Heart left ventricle (tissue), 16 donors: ENCODE measurements around the gene ADGRD1. TPM values are rescaled to one million over a fixed set of nuclear protein-coding genes. Genes with fewer than 3 reads are reported as not detected.
"Not testable (repeated sequence)": the region's sequence is repeated elsewhere in the genome, so short reads cannot be mapped to it uniquely, and the experiment has no call there.

Experiments
- ATAC-seq, 4 donors: fragments of 200-7000 bp; cut with Tn5 transposase; one replicate each; pipeline ENCODE4 v1.9.1; 2020 to 2022; ENCODE audit warnings: moderate library complexity in 4 of 4, mild to moderate bottlenecking in 3 of 4, moderate number of reproducible peaks in 1 of 4
- DNase-seq, 5 donors: peaks; one replicate each; pipeline ENCODE4 v3.0.0-alpha.2; 2020
- H3K27ac ChIP-seq, 12 donors: fragments of 200-600 bp; sonication (generic) in 4 of 12; one replicate each; pipeline versions ENCODE4 v1.5.0 to v1.8.0; 2016 to 2022; ENCODE audit warnings: mild to moderate bottlenecking in 2 of 12
- H3K27me3 ChIP-seq, 9 donors: fragments of 200-600 bp; sonication (generic) in 2 of 9; one replicate each; pipeline versions ENCODE4 v1.5.1 to v1.8.0; 2016 to 2022; ENCODE audit warnings: mild to moderate bottlenecking in 3 of 9
- H3K36me3 ChIP-seq, 9 donors: fragments of 200-600 bp; sonication (generic) in 2 of 9; one replicate each; pipeline versions ENCODE4 v1.5.0 to v1.8.0; 2018 to 2022; ENCODE audit warnings: mild to moderate bottlenecking in 2 of 9
- H3K4me1 ChIP-seq, 12 donors: fragments of 200-600 bp; sonication (generic) in 4 of 12; one replicate each; pipeline versions ENCODE4 v1.5.0 to v1.8.0; 2016 to 2022; ENCODE audit warnings: mild to moderate bottlenecking in 3 of 12
- H3K4me3 ChIP-seq, 12 donors: fragments of 200-600 bp; sonication (generic) in 4 of 12; one replicate each; pipeline versions ENCODE4 v1.5.0 to v1.8.0; 2017 to 2022; ENCODE audit warnings: mild to moderate bottlenecking in 9 of 12, moderate library complexity in 4 of 12
- H3K9me3 ChIP-seq, 12 donors: fragments of 200-600 bp; sonication (generic) in 4 of 12; one replicate each; pipeline versions ENCODE4 v1.5.0 to v1.8.0; 2016 to 2022; ENCODE audit warnings: mild to moderate bottlenecking in 1 of 12
- POLR2A ChIP-seq, 2 donors: fragments of 450-650 bp; IDR thresholded peaks; one replicate each; pipeline ENCODE4 v1.6.1; 2017; ENCODE audit warnings: antibody characterized with exemption in 2 of 2, mild to moderate bottlenecking in 2 of 2, moderate library complexity in 2 of 2
- WGBS, 4 donors: extraction: QIAGEN DNeasy Blood & Tissue Kit in 2 of 4; methylation state at CpG; one replicate each; pipeline versions ENCODE4 v1.1.5 to v1.1.7; 2013 to 2018; 5-methylcytosine and 5-hydroxymethylcytosine counted together
- intact Hi-C, 10 donors: fragments of 100-400 bp; cut with DNase I; formaldehyde crosslinking; loops; one replicate each; pipeline versions ENCODE4 v1.11.1 to v1.14.2; 2022
- long read RNA-seq, 3 donors: library from polyadenylated mRNA; unstranded; transcript quantifications; one replicate each; pipeline ENCODE4 v2.0.0, GENCODE V29; 2020 to 2021
- polyA plus RNA-seq, 2 donors: library from polyadenylated mRNA; stranded (reverse); fragments of 200-250 nt; gene quantifications; one replicate each; pipeline ENCODE4 v1.2.3, GENCODE V29; 2013
- total RNA-seq, 9 donors: library from RNA; depleted of rRNA in 2 of 9; stranded (reverse); fragments of >200 nt in 2 of 9; fragmentation: NEBNext Ultra II Directional in 3 of 9; extraction: Animal tissue kit (Norgen Biotek cat#: 25700) in 3 of 9; gene quantifications; one replicate each; pipeline versions ENCODE4 v1.1.0 to v1.2.4, GENCODE V29; 2016 to 2023
- TF ChIP-seq, protein P1 (sequence below), 12 donors: fragments of 200-600 bp; sonication (generic) in 4 of 12; IDR thresholded peaks; one replicate each; pipeline versions ENCODE4 v1.5.0 to v1.8.0; 2018 to 2022; ENCODE audit warnings: antibody characterized with exemption in 12 of 12, mild to moderate bottlenecking in 5 of 12
- donor health status: ischemic (EF 13 %, LVEDD 7.1; RV severe dilation, severe dysfunction).
- donor health status: healthy with polysubstance abuse.
- donor health status: DM: no; HTN: yes; CAD: no.
- donor health status: DM: no; HTN: no; CAD: no.
- donor health status: ischemic (EF 25% LVEDD 6.9; RV normal size, moderate dysfunction).
- donor health status: ischemic (EF 25% LVEDD 5.7; RV mildly dilated, moderate dysfunction).
- donor health status: healthy.
- donor health status: DM: yes; HTN: yes; CAD: no.
- donor health status: ischemic (EF 35%, LVEDD 5.7; RV mildly dilated, moderate dysfunction).
- donor health status: nonischemic (EF 11% LVEDD 7.7; RV severe dilation, severe dysfunction).
- donor health status: DM: yes; HTN: yes; CAD: no.
- donor health status: PGD.
- donor health status: ischemic (EF 29% LVEDD 5.4; RV normal size, mild dysfunction).
- donor health status: nonischemic (EF 23%, LVEDD 6.1; RV moderate dilation, normal function).

The ADGRD1 gene
- 100 to 1,000 TPM in 2 of 9 donors, 10 to 100 TPM in 7; 36.3 to 109 (median 75.1) TPM for total RNA-seq
- 10 to 100 TPM; 22.7 to 25.7 TPM for polyA plus RNA-seq
- long read RNA-seq, donor 1, partial matches to known transcripts = 56 of 81 reads
- long read RNA-seq, donor 1, other reads (novel, unspliced or antisense) = 25 of 81 reads
- long read RNA-seq, donor 2, partial matches to known transcripts = 169 of 235 reads
- long read RNA-seq, donor 2, other reads (novel, unspliced or antisense) = 64 of 235 reads
- long read RNA-seq, donor 3, partial matches to known transcripts = 42 of 48 reads
- long read RNA-seq, donor 3, other reads (novel, unspliced or antisense) = 6 of 48 reads

DNA sequence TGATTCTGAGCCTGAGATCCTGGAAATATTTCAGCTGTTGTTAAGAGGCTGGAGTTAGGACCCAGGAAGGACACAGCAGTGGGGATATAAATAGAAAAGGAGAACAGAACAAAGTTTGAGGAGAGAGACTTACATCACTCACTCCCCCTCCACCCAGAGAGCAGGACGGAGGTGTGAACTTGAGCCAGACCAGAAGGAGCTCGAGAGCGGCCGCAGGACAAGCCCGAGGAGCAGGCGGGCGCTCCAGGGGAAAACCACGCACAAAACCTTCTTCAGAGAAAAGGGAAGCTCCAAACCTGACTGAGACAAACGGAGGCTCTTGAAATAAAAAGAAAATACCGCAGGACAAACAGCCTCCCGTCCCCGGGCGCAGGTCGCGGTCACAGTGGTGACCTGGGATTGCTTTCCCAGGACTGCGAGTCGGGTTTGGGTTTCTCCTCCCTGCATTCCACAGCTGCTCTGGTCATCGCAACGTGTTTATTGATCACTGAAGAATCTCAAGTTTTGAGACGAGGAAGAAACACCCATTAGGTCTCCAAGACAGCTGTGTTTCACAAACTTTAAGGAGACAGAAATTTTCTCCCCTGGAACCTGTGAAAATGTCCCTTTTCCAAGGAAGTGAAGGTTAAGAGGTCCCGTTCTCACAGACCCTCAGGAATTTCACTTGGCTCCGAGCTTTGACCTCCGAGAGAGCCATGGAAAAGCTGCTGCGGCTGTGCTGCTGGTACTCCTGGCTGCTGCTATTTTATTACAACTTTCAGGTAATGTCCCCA is at the start of gene ADGRD1:
TSS of gene ADGRD1 (plus strand) at position 137 of the 773 bp plus-strand sequence. CDS start at position 696, 559 bp downstream.
- WGBS, 4 donors = 2 to 11% (median 3%) methylated on average over 24 of the region's 24 CpGs
- H3K9me3 ChIP-seq = no peaks in the 10 kb centered on the region
- H3K36me3 ChIP-seq = peaks cover 0 to 15% (median 0%) of the 10 kb centered on the region in 9 donors
- peak within 1 kb of the TSS; percentile 39 to 81 (median 64) for H3K4me3 ChIP-seq
- intact Hi-C loops = loop anchor here in 1 of 10 donors (5.0 kb wide), 1 partner anchor 48 kb away; no protein-coding TSS in a partner anchor
- ATAC-seq (peak; percentile 86 to 91 (median 88)), DNase-seq (peak; percentile 73 to 86 (median 77))
- peaks cover 0 to 41% (median 17%) of the 10 kb centered on the region in 12 donors for H3K4me1 ChIP-seq
- H3K27me3 ChIP-seq = no peaks in the 10 kb centered on the region
- TF ChIP-seq, protein P1, sequence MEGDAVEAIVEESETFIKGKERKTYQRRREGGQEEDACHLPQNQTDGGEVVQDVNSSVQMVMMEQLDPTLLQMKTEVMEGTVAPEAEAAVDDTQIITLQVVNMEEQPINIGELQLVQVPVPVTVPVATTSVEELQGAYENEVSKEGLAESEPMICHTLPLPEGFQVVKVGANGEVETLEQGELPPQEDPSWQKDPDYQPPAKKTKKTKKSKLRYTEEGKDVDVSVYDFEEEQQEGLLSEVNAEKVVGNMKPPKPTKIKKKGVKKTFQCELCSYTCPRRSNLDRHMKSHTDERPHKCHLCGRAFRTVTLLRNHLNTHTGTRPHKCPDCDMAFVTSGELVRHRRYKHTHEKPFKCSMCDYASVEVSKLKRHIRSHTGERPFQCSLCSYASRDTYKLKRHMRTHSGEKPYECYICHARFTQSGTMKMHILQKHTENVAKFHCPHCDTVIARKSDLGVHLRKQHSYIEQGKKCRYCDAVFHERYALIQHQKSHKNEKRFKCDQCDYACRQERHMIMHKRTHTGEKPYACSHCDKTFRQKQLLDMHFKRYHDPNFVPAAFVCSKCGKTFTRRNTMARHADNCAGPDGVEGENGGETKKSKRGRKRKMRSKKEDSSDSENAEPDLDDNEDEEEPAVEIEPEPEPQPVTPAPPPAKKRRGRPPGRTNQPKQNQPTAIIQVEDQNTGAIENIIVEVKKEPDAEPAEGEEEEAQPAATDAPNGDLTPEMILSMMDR (IDR thresholded peaks at IDR 0.05) = no peak
- TF ChIP-seq POLR2A (IDR thresholded peaks at IDR 0.05) = peak in 1 of 2 donors; percentile 82
- peak within 1 kb of the TSS; percentile 66 to 89 (median 77) for H3K27ac ChIP-seq

GRCh38 chr12:130904064-130904463 is 49.6 kb upstream of the ADGRD1 start:
- no peak for ATAC-seq
- Histone ChIP-seq H3K27me3 (peaks cover 0 to 7% (median 0%) of the 10 kb centered on the region in 9 donors), H3K4me3 (no peak overlapping the region), H3K4me1 (no peaks in the 10 kb centered on the region), H3K9me3 (no peaks in the 10 kb centered on the region), H3K27ac (no peak overlapping the region), H3K36me3 (no peaks in the 10 kb centered on the region)
- intact Hi-C loops = no loop called here
- TF ChIP-seq, protein P1 (IDR thresholded peaks at IDR 0.05) = no peak
- no peak for TF ChIP-seq POLR2A (IDR thresholded peaks at IDR 0.05)
- no peak for DNase-seq
- 82 to 88% (median 87%) methylated on average over 2 of the region's 2 CpGs for WGBS, 4 donors

- H3K27ac ChIP-seq, H3K9me3 ChIP-seq, ATAC-seq, H3K4me1 ChIP-seq, H3K4me3 ChIP-seq, DNase-seq, intact Hi-C loops, H3K36me3 ChIP-seq, H3K27me3 ChIP-seq: not testable (repeated sequence)
- WGBS, 4 donors = 88 to 91% (median 89%) methylated on average over 16 to 31 of the region's 31 CpGs
Measured at GRCh38 chr12:130904936-130905455, 48.7 kb upstream of the ADGRD1 start.

DNA sequence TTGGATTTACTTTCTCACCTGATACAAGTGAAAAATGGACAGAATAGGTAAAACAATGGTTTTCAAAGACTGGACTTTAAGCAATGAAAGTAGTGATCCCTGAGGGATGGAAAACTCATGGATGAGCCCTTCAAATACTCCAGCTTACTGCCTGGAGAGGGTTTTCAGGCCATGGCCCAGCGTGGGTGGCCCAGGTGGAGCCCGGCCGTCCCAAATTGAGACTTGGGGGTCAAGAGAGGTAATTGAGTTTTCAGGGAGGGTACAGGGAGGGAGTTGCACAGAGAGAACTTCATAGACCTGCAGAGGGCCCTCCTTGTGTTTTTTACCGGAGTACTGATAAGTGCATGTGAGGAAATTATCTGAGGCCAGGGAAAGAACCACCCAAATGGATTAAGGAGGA is 44.6 kb upstream of the ADGRD1 start:
- H3K27me3 ChIP-seq = peaks cover 0 to 6% (median 0%) of the 10 kb centered on the region in 9 donors
- no peak for ATAC-seq
- no peak overlapping the region for H3K4me3 ChIP-seq
- peaks cover 0 to 17% (median 10%) of the 10 kb centered on the region in 12 donors for H3K9me3 ChIP-seq
- no peak for TF ChIP-seq POLR2A (IDR thresholded peaks at IDR 0.05)
- TF ChIP-seq, protein P1 (IDR thresholded peaks at IDR 0.05) = no peak
- no peaks in the 10 kb centered on the region for H3K36me3 ChIP-seq
- 77 to 88% (median 86%) methylated on average over 4 of the region's 4 CpGs for WGBS, 4 donors
- intact Hi-C loops = no loop called here
- no peak for DNase-seq
- H3K4me1 ChIP-seq = no peaks in the 10 kb centered on the region
- no peak overlapping the region for H3K27ac ChIP-seq
